Fibroblast of the aortic adventitia (primary cell): ENCODE measurements around the gene TSEN15. TPM values are rescaled to one million over a fixed set of nuclear protein-coding genes. Genes with fewer than 3 reads are reported as not detected.
A peak's percentile ranks its signal among the peaks of the same experiment; 100 is the strongest.

Experiments used
- DNase-seq: peaks from one replicate; pipeline ENCODE4 v3.0.0-alpha.2; 2010; ENCODE audit warnings: low read depth
- H3K4me3 ChIP-seq: 2 replicates; pipeline ENCODE4 v1.5.1; 2011; ENCODE audit warnings: low read depth, mild to moderate bottlenecking, control low read depth, low read length, moderate library complexity
- total RNA-seq: library from RNA; depleted of rRNA; stranded (reverse); fragments of >200 nt; gene quantifications from 2 replicates; pipeline ENCODE4 v1.2.3, GENCODE V29; 2012; ENCODE audit warnings: low replicate concordance
- TF ChIP-seq, protein P1 (sequence below): IDR thresholded peaks from 2 replicates; pipeline ENCODE4 v1.5.1; 2011; ENCODE audit warnings: mild to moderate bottlenecking, low read length, control low read depth, inconsistent platforms; ENCODE audit not compliant: insufficient read depth

Gene TSEN15
- total RNA-seq, result 31.6 and 65.8 TPM in 2 replicates

DNA sequence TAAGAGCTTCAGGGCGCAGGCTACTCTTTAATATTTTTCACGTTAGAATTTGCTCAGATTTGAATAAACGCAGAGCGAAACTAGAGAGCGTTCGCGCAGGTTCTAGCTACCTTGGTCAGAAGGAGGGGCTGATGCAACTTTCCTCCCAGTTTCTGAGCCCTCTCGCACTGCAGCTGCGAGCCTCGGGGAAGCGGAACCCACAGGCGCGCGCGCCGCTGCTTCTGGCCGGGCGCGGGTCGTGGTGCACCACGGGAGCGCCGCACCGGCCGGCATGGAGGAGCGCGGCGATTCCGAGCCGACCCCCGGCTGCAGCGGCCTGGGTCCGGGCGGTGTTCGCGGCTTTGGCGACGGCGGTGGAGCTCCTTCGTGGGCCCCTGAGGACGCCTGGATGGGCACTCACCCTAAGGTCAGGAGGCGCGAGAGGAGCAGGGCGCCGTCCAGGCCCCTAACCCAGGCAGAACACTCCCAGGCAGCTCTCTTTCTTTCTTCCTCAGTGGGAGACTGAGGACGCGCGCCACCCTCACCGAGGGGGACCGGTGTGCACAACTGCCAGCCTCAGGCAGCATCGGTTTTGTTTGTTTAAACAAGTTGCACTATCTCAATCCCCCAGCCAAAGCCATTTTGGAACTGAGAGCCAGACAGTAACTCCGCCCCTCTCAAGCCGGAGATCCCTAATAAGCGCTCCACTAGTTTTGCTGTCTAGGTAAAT, at the start of gene TSEN15:
TSS of gene TSEN15 (plus strand) at position 246 of the 709 bp plus-strand sequence. CDS start at position 272, 26 bp downstream.
- TF ChIP-seq, protein P1, sequence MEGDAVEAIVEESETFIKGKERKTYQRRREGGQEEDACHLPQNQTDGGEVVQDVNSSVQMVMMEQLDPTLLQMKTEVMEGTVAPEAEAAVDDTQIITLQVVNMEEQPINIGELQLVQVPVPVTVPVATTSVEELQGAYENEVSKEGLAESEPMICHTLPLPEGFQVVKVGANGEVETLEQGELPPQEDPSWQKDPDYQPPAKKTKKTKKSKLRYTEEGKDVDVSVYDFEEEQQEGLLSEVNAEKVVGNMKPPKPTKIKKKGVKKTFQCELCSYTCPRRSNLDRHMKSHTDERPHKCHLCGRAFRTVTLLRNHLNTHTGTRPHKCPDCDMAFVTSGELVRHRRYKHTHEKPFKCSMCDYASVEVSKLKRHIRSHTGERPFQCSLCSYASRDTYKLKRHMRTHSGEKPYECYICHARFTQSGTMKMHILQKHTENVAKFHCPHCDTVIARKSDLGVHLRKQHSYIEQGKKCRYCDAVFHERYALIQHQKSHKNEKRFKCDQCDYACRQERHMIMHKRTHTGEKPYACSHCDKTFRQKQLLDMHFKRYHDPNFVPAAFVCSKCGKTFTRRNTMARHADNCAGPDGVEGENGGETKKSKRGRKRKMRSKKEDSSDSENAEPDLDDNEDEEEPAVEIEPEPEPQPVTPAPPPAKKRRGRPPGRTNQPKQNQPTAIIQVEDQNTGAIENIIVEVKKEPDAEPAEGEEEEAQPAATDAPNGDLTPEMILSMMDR, result no peak
- peak; percentile 87 for DNase-seq
- peak within 1 kb of the TSS; percentile 85 for H3K4me3 ChIP-seq

DNA sequence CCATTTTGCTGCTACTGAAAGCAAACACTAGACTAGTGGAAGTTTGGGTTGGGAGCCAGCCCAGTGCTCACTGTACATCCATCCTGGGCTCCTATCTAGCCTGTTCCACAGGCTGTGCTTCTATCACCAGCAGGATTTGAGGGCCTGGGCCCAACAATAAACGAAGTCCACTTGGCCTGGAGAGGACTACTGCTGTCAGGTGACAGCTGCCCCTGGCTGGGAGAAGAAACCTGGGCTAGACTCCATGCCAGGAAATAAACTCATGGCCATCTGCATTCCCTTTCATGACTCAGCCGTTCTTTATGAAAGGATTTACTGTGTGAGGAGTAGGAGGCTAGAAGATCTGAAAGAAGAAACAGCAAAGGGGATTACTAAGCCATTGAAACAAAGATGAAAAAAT, 49.5 kb upstream of the TSEN15 start:
- H3K4me3 ChIP-seq, result no peak overlapping the region
- TF ChIP-seq, protein P1, result no peak
- peak; percentile 91 for DNase-seq

GRCh38 chr1:184004935-184005334, 46.6 kb upstream of the TSEN15 start:
- TF ChIP-seq, protein P1, result no peak
- H3K4me3 ChIP-seq, result no peak overlapping the region
- no peak for DNase-seq

DNA sequence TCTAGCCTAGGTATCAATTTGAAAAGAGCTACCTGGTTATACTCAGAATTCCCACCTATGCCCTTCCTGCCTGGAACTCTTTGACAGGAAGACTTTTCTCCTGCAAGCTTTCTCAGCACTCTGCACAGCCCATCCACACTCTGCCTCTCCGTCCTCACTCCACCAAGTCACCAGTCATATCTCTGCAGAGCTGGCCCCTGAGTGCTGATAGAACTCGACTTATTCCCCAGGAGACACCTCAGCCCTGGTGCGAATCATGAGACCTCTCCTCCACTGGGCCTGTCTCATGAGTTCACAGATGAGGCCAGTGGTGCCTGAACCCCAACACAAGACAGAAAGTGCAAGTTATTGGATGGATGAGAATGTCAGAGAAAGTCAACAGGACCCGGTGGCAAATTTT, 46.0 kb upstream of the TSEN15 start:
- TF ChIP-seq, protein P1, result no peak
- DNase-seq, result no peak
- no peak overlapping the region for H3K4me3 ChIP-seq

GRCh38 chr1:184010788-184011187, 40.7 kb upstream of the TSEN15 start:
- DNase-seq, result no peak
- TF ChIP-seq, protein P1, result no peak
- H3K4me3 ChIP-seq, result no peak overlapping the region

DNA sequence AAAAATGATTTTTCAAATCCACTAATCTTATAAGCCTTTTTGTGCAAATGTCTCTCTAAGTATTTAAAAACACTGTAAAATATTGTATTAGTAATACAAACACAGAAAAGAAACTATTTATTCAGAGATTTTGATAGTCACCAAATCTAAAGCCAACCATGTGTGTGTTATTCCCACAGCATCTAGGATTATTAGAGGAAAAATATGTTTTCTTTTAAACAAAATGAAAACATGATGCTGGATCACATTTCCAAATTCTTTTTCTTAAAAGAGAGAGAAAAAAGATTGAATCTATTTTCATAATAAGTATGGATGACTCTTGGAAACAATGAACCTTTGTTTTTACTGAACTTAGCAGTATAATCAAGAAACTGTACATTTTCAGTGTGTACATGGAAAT, 39.3 kb upstream of the TSEN15 start:
- TF ChIP-seq, protein P1, result no peak
- DNase-seq, result no peak
- no peak overlapping the region for H3K4me3 ChIP-seq

DNA sequence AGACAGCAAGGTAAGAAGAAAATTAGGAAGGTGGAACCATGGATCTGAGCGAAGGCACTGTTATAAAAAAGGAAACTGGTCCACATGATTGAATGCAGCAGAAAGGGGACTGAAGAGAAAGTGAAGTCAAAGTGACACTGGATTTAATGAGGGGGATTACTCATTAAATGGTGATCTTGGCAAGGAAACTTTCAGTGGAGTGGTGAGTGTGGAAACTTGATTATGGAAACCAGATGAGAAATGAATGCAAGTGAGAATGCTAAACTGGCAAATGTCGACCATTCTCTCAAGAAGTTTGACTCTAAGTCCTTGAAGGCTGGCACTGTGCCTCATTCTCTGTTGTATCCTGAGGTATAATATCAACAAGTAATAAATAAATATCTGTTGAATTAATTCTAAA, 37.3 kb upstream of the TSEN15 start:
- DNase-seq, result no peak

More for the DNA sequence above, 37.3 kb upstream of the TSEN15 start:
- TF ChIP-seq, protein P1, result no peak
- H3K4me3 ChIP-seq, result no peak overlapping the region
